HG02938 (cell line): ENCODE measurements around the gene RANBP17.
"Not testable (repeated sequence)": the region's sequence is repeated elsewhere in the genome, so short reads cannot be mapped to it uniquely, and the experiment has no call there.

Source experiments
- ATAC-seq: cut with Tn5 transposase; IDR thresholded peaks from one replicate; pipeline ENCODE4 v1.9.1; 2021; ENCODE audit warnings: mild to moderate bottlenecking, moderate library complexity; ENCODE audit not compliant: unreplicated experiment

Gene RANBP17

GRCh38 chr5:170861917-170862766 is at the start of gene RANBP17:
Gene RANBP17 (plus strand): TSS chr5:170862018.
- ATAC-seq, result no peak

GRCh38 chr5:170813231-170813630 is 48.6 kb upstream of the RANBP17 start:
- no peak for ATAC-seq

- no peak for ATAC-seq
Measured at GRCh38 chr5:170817195-170817594, 44.6 kb upstream of the RANBP17 start.

GRCh38 chr5:170818232-170818631 is 43.6 kb upstream of the RANBP17 start:
- ATAC-seq, result no peak

GRCh38 chr5:170819824-170820223 is 42.0 kb upstream of the RANBP17 start:
- ATAC-seq, result no peak

- ATAC-seq, result no peak
Measured at GRCh38 chr5:170821257-170821800, 40.5 kb upstream of the RANBP17 start.

GRCh38 chr5:170826117-170826516 is 35.7 kb upstream of the RANBP17 start:
- no peak for ATAC-seq

- ATAC-seq, result no peak
Measured at GRCh38 chr5:170832241-170832640, 29.6 kb upstream of the RANBP17 start.

GRCh38 chr5:170833981-170834380 is 27.8 kb upstream of the RANBP17 start:
- not testable (repeated sequence) for ATAC-seq

GRCh38 chr5:170836226-170836625 is 25.6 kb upstream of the RANBP17 start:
- no peak for ATAC-seq

GRCh38 chr5:170843870-170844269 is 17.9 kb upstream of the RANBP17 start:
- ATAC-seq, result no peak

- ATAC-seq, result no peak
Measured at GRCh38 chr5:170844651-170845050, 17.2 kb upstream of the RANBP17 start.

- ATAC-seq, result no peak
Measured at GRCh38 chr5:170846416-170846815, 15.4 kb upstream of the RANBP17 start.

GRCh38 chr5:170846846-170847245 is 15.0 kb upstream of the RANBP17 start:
- ATAC-seq, result no peak

GRCh38 chr5:170848033-170848432 is 13.8 kb upstream of the RANBP17 start:
- no peak for ATAC-seq

GRCh38 chr5:170849374-170849773 is 12.4 kb upstream of the RANBP17 start:
- no peak for ATAC-seq

- no peak for ATAC-seq
Measured at GRCh38 chr5:170854566-170854965, 7.3 kb upstream of the RANBP17 start.

GRCh38 chr5:170857066-170857465 is 4.8 kb upstream of the RANBP17 start:
- ATAC-seq, result no peak

- ATAC-seq, result no peak
Measured at GRCh38 chr5:170860415-170860814, 1.4 kb upstream of the RANBP17 start.

- ATAC-seq, result no peak
Measured at GRCh38 chr5:170860818-170861666, 776 bp upstream of the RANBP17 start.

GRCh38 chr5:170861667-170861916 is 226 bp upstream of the RANBP17 start:
- no peak for ATAC-seq

- ATAC-seq, result no peak
Measured at GRCh38 chr5:170863646-170864045, 1.8 kb downstream of the RANBP17 start.
